ENCODE results near the gene TFRC.
"Not testable (repeated sequence)": the region's sequence is repeated elsewhere in the genome, so short reads cannot be mapped to it uniquely, and the experiment has no call there.

Gene TFRC

DNA sequence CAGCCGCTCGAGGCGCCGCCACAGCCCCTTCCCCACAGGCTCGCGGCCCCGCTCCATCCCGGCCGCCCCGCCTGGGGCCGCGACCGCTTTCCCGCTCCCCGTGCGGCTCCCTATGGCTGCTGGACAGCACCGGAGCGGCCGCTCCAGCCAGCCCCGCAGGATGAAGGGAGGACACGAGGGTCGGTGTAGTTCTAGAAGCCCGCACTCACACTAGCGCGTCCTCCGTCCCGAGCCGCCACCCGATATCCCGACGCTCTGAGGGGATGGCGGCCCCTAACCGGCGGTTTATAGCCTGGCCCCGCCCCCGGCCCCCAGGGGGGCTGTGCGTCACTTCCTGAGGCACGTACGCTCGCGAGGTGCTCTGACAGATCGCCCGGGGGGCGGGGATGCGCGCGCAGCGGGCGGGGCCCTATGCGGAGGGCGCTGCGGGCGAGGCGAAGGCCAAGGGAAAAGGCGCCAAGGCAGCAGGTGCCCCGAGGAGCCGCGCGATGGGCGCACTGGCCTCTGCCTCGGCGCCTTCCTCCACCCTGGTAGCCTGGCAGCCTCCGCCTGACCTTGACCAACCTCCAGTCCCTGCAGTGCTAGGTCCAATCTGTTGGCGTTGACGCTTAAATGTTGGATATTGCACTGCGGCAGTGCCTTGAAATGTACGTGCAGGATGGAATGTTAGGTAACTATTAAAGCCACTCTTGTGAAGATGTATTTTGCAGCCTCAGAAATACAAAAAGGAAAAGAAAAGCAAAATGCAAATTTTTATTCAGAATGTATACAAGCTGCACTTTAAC is at the start of gene TFRC:
TFRC (minus strand) TSS at position 257 of the 785 bp plus-strand sequence. CDS start 4,991 bp downstream, outside the sequence.
- peak; percentile 86 to 90 (median 89) for DNase-seq (ENCODE audit: low read depth in 2 of 3, low spot score in 2 of 3)

DNA sequence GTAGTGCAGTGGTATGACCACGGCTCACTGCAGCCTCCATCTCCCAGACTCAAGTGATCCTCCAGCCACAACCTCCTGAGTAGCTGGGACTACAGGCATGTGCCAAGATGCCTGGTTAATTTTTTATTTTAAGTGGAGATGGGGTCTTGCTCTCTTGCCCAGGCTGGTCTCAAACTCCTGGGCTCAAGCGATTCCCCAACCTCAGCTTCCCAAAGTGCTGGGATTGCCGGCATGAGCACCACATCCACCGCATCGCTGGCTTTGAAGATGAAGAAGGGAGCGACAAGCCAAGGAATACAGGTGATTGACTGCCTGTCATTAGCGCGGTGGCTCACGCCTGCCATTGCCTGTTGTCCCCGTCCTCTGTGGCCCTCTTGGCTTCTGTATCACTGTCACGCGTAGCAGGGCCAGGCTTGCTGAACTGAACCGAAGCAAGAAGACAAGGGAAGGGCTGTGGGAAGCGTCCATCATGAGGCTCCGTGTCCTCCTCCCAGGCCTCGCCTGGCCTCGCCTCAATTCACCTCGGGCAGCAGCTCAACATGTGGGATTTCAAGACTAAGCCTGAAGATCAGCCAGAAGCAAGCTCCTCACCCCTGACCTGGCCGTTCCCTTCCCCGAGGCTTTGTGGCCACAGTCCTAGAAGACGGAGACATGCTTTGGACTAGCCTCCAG is 46.4 kb upstream of the TFRC start:
- no peak for DNase-seq (ENCODE audit: low read depth in 2 of 3, low spot score in 2 of 3)

DNA sequence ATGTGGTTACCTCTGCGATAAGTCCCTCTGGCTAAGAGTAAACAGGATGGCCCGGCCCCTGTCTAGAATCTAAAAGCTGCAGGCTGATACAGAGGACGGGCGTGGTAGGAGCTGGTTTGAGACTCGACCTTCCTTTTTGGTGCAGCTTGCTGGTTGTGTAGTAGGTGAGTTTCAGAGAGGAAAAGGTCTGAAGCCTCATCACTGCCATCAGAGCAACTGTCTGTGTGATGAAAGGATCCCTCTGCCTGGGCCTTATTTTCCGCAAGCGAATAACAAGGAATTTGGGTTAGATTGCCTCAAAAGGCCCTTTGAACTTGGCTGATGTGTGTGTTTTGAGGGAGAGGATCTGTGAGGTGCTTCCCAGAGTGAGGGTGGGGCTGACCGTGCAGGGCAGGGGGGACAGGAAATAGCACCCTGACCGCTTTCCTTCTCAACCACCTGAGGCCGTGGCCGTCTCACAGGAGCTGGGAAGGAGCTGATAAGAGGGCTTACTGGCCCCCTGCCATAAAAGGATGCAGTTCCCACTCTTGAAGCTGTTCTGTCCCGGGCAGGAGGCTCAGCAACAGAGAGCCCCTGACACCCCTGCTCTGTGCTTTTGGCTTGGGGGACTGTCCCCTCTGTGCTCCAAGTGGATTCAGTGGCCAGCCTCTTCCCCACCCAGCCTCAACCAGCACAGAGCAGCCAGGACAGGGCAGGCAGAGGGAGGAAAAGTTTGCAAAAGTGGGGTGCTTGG is 45.6 kb upstream of the TFRC start:
- DNase-seq (ENCODE audit: low read depth in 2 of 3, low spot score in 2 of 3), result no peak

DNA sequence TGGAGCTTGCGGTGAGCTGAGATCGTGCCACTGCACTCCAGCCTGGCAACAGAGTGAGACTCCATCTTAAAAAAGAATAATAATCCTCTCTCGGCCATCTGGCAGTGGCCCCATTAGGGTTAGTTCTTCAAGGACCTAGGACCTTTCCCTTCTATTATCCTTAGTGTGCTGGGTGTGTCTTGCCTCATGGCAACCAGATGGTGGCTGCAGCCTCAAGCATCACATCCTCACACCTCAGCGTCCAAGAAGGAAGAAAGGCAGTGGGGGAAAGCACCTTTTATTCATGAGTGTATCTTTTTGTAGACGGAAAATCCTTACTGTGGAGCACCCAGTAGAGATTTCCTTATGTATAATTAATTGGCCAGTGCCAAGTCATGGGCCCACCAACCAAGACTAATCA is 42.7 kb upstream of the TFRC start:
- DNase-seq (ENCODE audit: low read depth in 2 of 3, low spot score in 2 of 3), result no peak

DNA sequence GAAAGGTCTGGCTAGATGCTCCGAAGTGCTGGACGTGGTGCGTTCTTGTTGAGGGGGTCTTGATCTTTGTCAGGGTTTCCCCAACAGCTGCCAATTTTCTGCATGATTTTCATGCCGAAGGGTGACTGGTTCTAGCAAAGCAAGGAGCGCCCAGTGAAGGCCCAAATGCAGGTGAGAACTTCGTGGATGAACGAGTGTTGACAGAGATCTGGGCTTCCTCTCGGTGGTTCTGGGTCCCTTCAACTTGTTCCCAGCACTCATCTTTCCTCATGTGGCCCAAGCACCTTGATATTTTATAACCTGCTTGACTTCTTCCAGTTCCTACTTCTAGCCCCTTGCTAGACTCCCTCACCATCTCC is 40.8 kb upstream of the TFRC start:
- no peak for DNase-seq (ENCODE audit: low read depth in 2 of 3, low spot score in 2 of 3)

DNA sequence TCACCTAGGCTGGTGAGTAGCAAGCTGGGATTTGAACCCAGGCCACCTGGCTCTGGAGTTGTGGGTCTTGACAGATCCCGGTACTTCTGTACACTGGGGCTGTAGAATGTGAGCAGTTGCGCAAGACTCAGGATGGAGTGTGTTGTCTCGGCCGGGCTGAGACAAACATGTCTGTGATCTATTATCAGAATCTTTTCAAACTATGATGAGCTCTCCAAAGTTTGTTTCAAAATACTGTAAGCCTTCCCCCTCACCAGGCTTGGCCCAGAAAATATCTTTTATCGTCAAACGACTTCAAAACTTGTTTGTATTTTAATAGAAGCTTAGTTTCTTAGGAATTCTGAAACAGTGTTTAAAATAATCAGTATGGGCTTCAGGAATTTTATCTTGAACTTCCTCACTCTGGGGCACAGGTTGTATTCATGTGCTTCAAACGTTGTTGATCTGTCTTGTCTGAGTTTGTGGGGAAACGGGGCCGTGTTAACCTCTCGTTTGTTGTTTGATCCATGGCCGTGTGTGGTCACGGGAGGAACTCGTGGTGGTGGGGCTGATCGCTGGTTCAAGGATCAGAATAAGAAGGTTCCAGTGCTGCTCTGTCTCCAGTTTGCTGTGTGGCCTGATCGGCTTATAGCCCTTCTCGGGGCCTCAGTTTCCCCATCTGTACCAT is 40.3 kb upstream of the TFRC start:
- DNase-seq (ENCODE audit: low read depth in 2 of 3, low spot score in 2 of 3), result no peak

DNA sequence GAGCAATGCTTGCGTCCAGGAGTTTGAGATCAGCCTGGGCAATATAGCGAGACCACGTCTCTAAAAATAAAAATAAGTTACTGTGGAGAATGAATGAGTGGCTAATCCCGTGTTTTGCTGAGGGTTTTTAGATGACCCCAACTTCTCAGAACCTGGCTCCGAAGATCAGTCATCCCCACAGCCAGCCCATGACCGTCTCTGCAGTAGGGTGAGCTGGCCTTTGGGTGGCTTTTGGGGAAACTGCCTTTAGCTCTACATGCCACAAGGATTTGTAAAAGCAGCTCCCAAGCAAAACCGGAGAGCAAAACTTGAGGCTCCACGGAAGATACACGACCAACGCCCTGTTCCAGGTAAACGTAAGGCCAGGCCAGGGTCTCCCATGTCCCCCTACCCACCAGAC is 39.2 kb upstream of the TFRC start:
- DNase-seq (ENCODE audit: low read depth in 2 of 3, low spot score in 2 of 3), result no peak

DNA sequence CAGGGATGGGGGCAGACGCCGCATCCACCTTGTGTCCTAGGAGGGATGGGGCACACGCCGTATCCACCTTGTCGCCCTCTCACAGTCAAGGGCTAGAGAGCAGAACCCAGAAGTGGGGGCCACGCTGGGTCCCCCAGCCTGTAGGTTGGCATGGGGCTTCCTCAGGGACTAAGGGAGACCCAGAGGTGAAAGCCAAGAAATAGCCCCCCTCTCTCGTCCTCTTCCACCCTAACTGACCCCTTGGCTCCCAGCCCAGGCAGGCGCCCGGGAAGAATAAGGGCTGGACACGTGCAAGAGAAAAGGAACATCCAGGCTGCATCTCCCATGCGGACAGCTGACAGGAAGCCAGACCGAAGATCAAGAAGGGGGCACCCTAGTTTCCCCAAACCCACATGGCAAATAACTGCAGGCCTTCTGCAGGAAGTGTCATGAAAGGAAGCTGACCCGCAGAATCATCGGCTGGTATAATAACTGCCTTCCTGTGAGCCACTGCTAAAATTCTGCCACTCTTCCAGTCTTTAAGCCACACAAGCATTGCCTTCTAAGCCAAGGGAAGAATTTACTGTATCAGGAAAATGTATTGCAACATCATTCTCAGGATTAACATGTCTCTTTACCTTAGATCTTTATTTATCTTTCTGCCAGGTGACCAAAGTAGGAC is 38.5 kb upstream of the TFRC start:
- no peak for DNase-seq (ENCODE audit: low read depth in 2 of 3, low spot score in 2 of 3)

DNA sequence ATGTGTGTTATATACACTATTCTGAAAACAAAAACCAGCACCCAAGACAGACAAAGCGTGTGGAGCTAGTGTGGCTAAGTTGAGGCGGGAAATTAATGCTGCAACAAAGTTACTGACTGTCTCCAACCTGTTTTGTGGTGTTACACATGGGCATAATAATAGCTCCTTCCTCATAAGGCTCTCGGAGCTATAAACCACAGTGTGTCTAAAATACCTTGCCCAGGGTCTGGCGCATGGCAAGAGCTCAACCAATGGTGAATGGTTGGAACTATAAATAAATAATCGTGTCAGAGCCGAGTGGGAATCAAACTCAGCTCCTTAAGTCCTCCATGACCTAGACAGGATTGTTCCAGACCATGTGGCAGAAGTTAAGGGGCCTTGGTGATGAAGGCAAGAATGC is 35.9 kb upstream of the TFRC start:
- DNase-seq (ENCODE audit: low read depth in 2 of 3, low spot score in 2 of 3), result no peak

DNA sequence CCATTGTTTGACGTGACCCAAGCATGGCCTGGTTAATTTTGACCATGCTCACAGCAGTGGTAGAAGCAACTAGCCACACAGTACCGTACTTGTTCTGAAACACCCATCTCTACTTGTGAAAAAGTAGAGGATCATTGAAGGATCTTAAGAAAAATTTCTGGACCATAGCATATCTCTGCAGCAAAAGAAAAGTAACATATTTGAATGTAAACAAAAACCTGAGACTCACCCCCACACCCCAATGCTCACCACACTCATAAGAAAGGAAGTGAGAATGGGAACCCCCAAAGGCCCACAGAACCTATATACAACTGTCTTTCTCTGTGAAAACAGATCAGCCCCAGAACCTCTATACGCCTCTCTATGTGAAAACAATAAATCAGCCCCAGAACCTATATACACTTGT is 33.8 kb upstream of the TFRC start:
- DNase-seq (ENCODE audit: low read depth in 2 of 3, low spot score in 2 of 3), result no peak

DNA sequence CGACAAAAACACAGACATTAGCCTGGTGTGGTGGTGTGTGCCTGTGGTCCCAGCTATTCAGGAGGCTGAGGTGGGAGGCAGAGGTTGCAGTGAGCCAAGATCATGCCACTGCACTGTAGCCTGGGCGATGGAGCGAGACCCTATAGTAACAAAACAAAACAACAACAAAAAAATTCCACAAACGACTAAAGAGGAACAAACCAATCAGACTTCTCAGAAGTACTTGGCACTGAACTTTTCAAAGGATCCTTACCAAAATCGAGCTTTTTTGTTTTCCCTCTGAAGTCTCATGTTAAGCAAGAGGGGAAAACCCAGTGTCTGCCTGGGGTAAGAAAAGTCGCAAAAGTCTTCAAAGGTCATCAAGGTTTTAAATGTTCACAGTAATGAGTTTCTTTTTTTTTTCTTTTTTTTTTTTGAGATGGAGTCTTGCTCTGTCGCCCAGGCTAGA is 30.1 kb upstream of the TFRC start:
- no peak for DNase-seq (ENCODE audit: low read depth in 2 of 3, low spot score in 2 of 3)

DNA sequence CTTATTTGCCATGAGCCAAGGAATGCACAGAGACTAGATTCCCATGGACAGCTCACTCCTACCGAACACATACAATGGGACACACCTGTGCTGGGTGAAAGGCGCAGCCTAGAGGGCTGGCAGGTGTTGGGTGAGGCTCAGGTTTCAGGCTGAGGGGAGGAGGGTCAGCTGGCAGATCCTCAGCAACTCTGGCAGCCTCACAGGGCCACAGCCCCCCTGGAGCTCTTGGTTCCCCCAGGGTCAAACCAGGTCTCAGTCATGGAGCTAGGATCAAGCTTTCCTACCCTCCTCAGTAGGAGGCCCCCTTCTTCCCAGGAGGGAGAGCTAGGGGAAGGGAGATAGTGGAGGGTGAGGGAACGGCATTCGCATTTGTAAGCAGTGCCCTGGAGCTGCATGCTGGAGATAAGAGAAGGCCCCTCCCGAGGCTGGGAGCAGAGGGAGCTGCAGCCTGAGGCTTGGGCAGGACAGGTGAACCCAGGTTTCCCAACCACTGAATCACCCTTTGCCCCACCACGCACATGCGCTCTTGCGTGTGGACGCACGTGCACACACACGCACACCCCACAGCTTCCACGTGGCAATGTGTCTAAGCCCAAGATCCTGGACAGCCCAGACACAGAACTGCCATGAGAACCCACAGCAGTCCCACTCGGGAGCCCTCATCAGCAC is 26.3 kb upstream of the TFRC start:
- DNase-seq (ENCODE audit: low read depth in 2 of 3, low spot score in 2 of 3), result no peak

DNA sequence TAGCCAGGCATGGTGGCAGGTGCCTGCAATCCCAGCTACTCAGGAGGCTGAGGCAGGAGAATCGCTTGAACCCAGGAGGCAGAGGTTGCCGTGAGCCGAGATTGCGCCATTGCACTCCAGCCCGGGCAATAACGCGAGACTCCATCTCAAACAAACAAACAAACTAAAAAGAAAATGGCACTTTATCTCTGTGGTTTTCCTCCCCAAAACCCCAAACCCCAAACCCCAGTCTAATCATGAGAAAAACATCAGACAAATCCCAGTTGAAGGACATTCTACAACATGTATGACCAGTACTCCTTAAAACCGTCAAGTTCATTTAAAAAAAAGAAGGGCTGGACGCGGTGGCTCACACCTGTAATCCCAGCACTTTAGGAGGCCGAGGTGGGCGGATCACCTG is 22.8 kb upstream of the TFRC start:
- not testable (repeated sequence) for DNase-seq (ENCODE audit: low read depth in 2 of 3, low spot score in 2 of 3)

DNA sequence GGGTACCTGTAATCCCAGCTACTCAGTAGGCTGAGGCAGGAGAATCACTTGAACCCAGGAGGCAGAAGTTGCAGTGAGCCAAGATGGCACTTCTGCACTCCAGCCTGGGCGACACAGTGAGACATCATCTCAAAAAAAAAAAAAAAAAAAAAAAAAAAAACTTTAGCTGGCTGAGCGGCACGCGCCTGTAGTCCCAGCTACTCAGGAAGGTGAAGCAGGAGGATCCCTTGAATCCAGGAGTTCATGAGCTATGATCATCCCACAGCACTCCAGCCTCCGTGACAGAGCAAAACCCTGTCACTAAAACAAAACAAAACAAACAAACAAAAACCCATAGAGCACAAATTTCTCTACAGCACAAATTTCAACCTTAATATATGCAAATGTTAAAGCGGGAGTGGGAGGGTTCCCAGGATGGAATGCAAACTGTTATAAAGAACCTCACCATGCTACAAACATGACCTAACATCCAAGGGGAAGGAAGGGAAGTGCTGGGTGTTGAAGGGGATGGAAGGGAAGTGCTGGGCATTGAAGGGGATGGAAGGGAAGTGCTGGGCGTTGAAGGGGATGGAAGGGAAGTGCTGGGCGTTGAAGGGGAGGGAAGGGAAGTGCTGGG is 16.6 kb upstream of the TFRC start:
- DNase-seq (ENCODE audit: low read depth in 2 of 3, low spot score in 2 of 3), result not testable (repeated sequence)

DNA sequence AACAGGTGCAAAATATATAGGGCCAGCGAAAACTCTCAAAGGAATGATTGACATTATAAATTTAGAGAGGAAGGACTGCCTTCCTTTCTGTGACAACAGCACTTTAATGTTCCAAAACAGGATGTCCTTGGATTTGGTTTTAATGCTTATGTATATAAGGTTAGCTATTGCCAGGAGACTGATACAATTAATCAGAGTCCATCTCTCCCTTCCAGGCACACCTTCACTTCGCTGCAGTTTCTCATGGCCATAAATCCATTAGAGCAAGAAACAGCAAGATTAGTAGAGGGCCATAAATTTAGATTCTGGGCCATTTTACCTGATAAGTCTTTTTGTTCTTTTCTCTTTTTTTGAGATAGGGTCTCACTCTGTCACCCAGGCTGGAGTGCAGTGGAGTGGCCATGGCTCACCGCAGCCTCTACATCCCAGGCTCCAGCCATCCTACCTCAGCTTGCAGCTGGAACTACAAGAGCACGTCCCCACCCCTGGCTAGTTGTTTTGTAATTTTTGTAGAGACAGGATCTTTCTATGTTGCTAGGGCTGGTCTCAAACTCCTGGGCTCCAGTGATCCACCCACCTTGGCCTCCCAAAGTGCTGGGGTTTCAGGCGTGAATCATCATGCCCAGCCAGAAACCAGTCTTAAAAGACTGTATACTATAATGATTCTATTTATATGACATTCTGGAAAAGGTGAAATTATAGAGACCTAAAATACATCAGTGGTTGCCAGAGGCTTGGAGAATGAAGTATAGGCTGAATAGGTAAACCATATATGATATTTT is 15.7 kb upstream of the TFRC start:
- DNase-seq (ENCODE audit: low read depth in 2 of 3, low spot score in 2 of 3), result no peak

DNA sequence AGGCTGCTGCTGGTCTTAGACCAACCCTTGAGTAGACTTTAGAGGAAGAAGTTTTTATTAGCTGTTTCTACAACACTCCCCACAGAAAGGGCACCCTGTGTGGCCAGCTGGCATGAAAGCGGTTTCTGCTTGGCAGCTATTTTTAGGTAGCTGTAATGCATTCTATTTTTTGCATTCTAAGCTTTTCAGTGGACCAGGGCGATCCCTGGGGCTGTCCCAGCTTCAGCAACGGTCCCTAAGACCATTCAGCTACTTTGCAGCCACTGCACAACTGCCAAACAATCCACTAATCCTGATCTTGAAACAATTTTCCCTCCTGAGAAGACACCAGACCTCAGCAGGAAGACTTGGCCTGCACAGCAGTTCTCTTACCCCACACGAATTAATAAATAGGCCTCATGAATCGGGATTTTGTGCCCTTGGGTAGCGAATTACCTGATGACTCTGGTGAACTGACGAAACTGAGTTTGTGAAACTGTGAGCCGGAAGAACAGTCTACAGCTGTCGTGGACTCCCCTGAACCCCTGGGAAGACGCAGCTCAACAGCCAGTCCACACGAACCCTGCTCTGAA is 14.6 kb upstream of the TFRC start:
- DNase-seq (ENCODE audit: low read depth in 2 of 3, low spot score in 2 of 3), result no peak

DNA sequence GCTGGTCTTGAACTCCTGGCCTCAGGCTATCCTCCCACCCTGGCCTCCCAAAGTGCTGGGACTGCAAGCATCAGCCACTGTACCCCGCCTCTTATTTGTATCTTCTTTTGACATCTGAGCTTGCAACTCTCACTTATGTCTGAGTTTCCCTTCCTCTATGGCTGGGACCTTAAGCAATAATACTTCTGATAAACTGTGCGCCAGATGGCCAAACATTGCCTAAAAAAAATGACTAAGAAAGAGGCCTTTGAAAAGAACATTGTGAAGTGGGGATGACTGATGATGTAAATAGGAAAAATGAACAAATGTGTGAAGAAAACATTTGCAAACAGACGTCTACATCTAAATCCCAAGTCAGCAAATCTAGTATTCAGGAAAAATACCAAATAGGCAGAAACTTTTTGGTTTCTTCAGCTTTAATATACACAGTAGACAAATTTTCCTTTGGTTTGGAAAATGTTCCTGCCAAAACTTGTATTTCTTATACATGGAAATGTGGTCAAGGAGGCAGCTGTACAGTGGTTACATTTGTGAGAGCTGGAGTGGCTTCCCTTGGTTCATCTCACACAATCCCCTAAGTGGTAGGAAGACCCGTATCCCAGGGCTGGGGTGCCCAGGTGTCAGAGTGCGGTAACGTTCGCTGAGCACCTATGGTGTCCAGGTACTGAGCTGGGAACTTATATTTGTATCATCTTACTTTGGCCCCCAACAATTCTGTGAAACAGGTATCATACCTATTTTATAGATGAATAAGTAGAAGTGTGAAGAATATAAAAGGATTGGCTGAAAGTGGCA is 11.6 kb upstream of the TFRC start:
- no peak for DNase-seq (ENCODE audit: low read depth in 2 of 3, low spot score in 2 of 3)

DNA sequence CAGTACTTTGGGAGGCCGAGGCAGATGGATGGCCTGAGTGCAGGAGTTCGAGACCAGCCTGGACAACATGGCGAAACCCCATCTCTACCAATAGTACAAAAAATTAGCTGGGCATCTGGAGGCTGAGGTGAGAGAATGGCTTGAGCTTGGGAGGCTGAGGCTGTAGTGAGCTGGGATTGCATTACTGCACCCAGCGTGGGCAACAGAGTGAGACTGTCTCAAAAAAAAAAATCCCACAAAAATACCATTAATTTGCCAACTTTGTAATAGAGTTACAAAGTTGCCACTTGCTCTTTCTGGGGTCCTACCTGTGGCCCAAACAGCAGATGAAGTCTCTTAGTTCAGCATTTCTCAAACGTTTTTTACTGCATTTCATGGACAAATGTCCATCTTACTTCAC is 6.0 kb upstream of the TFRC start:
- no peak for DNase-seq (ENCODE audit: low read depth in 2 of 3, low spot score in 2 of 3)

All from activated CD8-positive, alpha-beta memory T cell treated with anti-CD3 and anti-CD28 coated beads for 48 hours (primary cell).